Activated naive CD4-positive, alpha-beta T cell treated with anti-CD3 and anti-CD28 coated beads for 36 hours (primary cell): ENCODE results near the gene SYTL3. TPM values are rescaled to one million over a fixed set of nuclear protein-coding genes. Genes with fewer than 3 reads are reported as not detected.
A peak's percentile ranks its signal among the peaks of the same experiment; 100 is the strongest.

Experiments
- CTCF ChIA-PET: fragments of 350-600 bp; sonication (Branson Sonifier 250); formaldehyde crosslinking; loops from one replicate; lab custom pipeline; 2021; ENCODE audit warnings: antibody characterized with exemption; lab: Charles Lee
- DNase-seq: peaks from one replicate; pipeline ENCODE4 v3.0.0-alpha.2; 2020
- H3K27ac Mint-ChIP-seq: one replicate; pipeline ENCODE4 v1.8.0; 2021; ENCODE audit warnings: mild to moderate bottlenecking, mixed read lengths
- H3K27me3 Mint-ChIP-seq: one replicate; pipeline ENCODE4 v1.8.0; 2021; ENCODE audit warnings: low read depth, mixed read lengths
- H3K36me3 Mint-ChIP-seq: one replicate; pipeline ENCODE4 v1.8.0; 2021; ENCODE audit warnings: low read depth, mixed read lengths
- H3K4me1 Mint-ChIP-seq: one replicate; pipeline ENCODE4 v1.8.0; 2021; ENCODE audit warnings: low read depth, mixed read lengths
- H3K4me3 Mint-ChIP-seq: one replicate; pipeline ENCODE4 v1.8.0; 2021; ENCODE audit warnings: mild to moderate bottlenecking, moderate library complexity, mixed read lengths
- H3K9me3 Mint-ChIP-seq: one replicate; pipeline ENCODE4 v1.8.0; 2021; ENCODE audit warnings: mixed read lengths
- intact Hi-C: fragments of 100-400 bp; cut with micrococcal nuclease; formaldehyde crosslinking; loops from one replicate; pipeline ENCODE4 v1.15.1; 2023
- total RNA-seq, 2 experiments: library from RNA; stranded (reverse); gene quantifications; one replicate each; pipeline ENCODE4 v1.2.3, GENCODE V29; 2021

The SYTL3 gene
- total RNA-seq, 2 experiments from 2014 or later, result 115 to 120 TPM

- no peak overlapping the region for H3K4me3 Mint-ChIP-seq
- intact Hi-C loops, result loop anchor here (5.0 kb wide), 1 partner anchor 312 kb away; no protein-coding TSS in a partner anchor
- CTCF ChIA-PET, result interaction anchor here (0.7 to 1.1 kb wide), 2 partner anchors 74 to 237 kb away, joined by 3 to 4 read pairs; no protein-coding TSS in a partner anchor
- peaks cover 15% of the 10 kb centered on the region for H3K36me3 Mint-ChIP-seq
- H3K4me1 Mint-ChIP-seq, result peaks cover 88% of the 10 kb centered on the region
- H3K27me3 Mint-ChIP-seq, result no peaks in the 10 kb centered on the region
- H3K9me3 Mint-ChIP-seq, result no peaks in the 10 kb centered on the region
- DNase-seq, result no peak
- H3K27ac Mint-ChIP-seq, result no peak overlapping the region
Measured at GRCh38 chr6:158795516-158795915, 145.7 kb downstream of the SYTL3 start.

DNA sequence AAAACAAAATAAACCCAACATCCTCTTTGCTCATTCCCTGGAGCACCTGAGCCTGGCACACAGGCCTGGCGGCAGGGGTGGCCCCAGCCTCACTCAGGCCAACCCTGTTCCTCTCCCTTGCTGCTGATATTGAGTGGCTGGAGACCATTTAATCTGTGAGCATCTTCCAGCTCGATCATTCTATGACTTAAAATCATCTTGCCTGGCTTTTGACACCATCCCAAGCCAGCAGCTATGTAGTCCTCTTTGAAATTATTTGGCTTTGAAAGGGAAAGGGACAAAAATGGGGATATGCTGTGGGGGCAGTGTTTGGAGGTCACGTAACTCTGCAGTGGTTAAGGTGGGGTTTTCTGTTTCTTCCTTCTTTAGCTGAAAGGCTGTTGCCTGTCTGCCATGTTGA, 146.5 kb downstream of the SYTL3 start:
- peak overlapping the region; percentile 78 for H3K27ac Mint-ChIP-seq
- intact Hi-C loops, result loop anchor here (5.0 kb wide), 1 partner anchor 311 kb away; no protein-coding TSS in a partner anchor
- peaks cover 87% of the 10 kb centered on the region for H3K4me1 Mint-ChIP-seq
- DNase-seq, result no peak
- CTCF ChIA-PET, result interaction anchor here (1.1 kb wide), 1 partner anchor 75 kb away, joined by 3 read pairs; no protein-coding TSS in a partner anchor
- H3K9me3 Mint-ChIP-seq, result no peaks in the 10 kb centered on the region
- H3K4me3 Mint-ChIP-seq, result no peak overlapping the region
- no peaks in the 10 kb centered on the region for H3K27me3 Mint-ChIP-seq
- peaks cover 15% of the 10 kb centered on the region for H3K36me3 Mint-ChIP-seq

DNA sequence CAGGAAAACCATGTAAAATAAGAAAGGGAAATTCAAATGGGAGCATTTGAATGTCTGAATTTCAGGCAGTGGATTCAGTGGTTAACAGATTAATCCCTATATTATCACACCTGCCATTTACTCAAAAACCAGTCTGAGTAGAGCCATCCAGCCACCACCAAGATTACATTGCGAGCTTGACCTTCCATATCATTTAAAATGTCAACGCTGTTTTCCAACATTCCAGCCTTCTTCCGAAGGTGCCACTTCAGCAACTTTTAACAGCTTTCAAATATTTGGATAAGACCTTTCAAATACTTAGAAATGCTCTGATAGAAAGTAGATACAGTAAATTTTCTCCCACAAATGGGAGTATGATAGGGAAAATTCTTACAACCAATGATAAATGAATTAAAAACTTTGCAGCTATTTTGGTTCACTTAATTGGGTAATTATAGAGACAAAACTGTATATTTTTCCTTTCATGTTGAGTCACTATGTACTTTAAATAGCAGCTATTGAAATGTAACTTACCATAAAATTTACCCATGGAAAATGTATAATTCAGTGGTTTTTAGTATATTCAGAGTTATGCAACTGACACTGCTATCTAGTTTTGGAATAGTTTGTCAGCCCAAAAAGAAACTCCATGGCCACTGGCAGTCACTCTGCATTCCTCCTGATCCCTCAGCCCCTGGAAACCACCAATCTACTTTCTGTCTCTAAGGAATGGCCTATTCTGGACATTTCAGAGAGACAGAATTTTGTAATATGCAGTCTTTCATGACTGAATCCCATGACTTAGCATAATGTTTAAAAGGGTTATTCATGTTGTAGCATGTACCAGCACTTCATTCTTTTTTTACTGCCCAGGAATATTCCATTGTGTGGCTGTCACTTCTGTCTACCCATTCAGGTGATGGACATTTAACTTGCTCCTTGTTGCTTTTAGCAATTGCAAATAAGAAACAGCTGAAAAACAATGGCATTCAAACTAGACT, 147.8 kb downstream of the SYTL3 start:
- Mint-ChIP-seq H3K4me1 (peaks cover 89% of the 10 kb centered on the region), H3K36me3 (peaks cover 15% of the 10 kb centered on the region), H3K27me3 (no peaks in the 10 kb centered on the region), H3K4me3 (peak overlapping the region; percentile 32), H3K27ac (peak overlapping the region; percentile 78), H3K9me3 (no peaks in the 10 kb centered on the region)
- DNase-seq, result no peak
- intact Hi-C loops, result loop anchor here (5.0 kb wide), 1 partner anchor 310 kb away; no protein-coding TSS in a partner anchor
- CTCF ChIA-PET, result interaction anchor here (0.9 to 1.1 kb wide), 3 partner anchors 10 to 245 kb away, joined by 3 to 4 read pairs (median 3); no protein-coding TSS in a partner anchor

GRCh38 chr6:158798311-158798710, 148.5 kb downstream of the SYTL3 start:
- DNase-seq, result no peak
- intact Hi-C loops, result loop anchor here (5.0 kb wide), 1 partner anchor 309 kb away; no protein-coding TSS in a partner anchor
- Mint-ChIP-seq H3K4me1 (peaks cover 88% of the 10 kb centered on the region), H3K4me3 (peak overlapping the region; percentile 32), H3K27ac (peak overlapping the region; percentile 78), H3K36me3 (peaks cover 19% of the 10 kb centered on the region), H3K9me3 (no peaks in the 10 kb centered on the region), H3K27me3 (no peaks in the 10 kb centered on the region)
- CTCF ChIA-PET, result interaction anchor here (0.9 to 1.1 kb wide), 3 partner anchors 10 to 244 kb away, joined by 3 to 4 read pairs (median 3); no protein-coding TSS in a partner anchor

- no peak for DNase-seq
- Mint-ChIP-seq H3K4me1 (peaks cover 86% of the 10 kb centered on the region), H3K27ac (peak overlapping the region; percentile 68), H3K36me3 (peaks cover 18% of the 10 kb centered on the region), H3K27me3 (no peaks in the 10 kb centered on the region), H3K9me3 (no peaks in the 10 kb centered on the region), H3K4me3 (no peak overlapping the region)
- CTCF ChIA-PET, result interaction anchor here (0.9 to 1.5 kb wide), 3 partner anchors 10 to 12 kb away, joined by 3 read pairs; no protein-coding TSS in a partner anchor
- intact Hi-C loops, result loop anchor here (5.0 kb wide), 1 partner anchor 308 kb away; no protein-coding TSS in a partner anchor
Measured at GRCh38 chr6:158799051-158799792, 149.4 kb downstream of the SYTL3 start.

DNA sequence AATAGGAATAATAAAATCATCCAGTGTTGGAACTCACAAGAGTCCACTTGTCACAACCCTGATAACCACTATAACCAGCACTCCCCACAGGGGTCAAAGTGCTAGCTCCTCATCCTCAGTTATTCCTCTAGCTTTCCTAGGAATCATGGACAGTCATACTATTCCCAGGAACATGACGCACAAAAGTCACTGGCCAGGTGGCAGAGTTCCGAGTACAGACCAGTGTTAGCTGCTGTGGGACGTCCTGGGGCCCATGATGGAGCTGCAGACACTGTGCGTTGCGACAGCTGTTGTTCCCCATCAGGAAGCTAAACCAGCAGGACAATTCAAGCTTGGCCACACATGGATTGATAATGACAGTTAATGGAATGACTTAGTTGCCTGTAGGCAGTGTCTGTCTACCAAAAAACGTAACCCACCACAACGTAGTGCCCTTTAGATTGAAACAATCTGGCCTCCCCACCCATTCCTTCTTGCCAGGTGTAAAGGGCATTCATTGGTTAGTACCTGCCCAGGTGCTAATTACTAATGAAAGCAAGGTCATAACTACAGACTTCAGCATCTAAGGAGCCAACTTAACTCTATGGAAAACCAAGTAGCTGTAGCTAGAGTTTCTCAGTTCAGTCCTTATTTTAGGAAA, 151.9 kb downstream of the SYTL3 start:
- Mint-ChIP-seq H3K4me3 (no peak overlapping the region), H3K27ac (no peak overlapping the region), H3K9me3 (no peaks in the 10 kb centered on the region), H3K36me3 (peaks cover 20% of the 10 kb centered on the region), H3K27me3 (no peaks in the 10 kb centered on the region), H3K4me1 (peaks cover 88% of the 10 kb centered on the region)
- intact Hi-C loops, result no loop called here
- CTCF ChIA-PET, result interaction anchor here (1.0 kb wide), 1 partner anchor 170 kb away, joined by 3 read pairs; no protein-coding TSS in a partner anchor
- DNase-seq, result no peak

GRCh38 chr6:158803733-158804143, 153.9 kb downstream of the SYTL3 start:
- peaks cover 33% of the 10 kb centered on the region for H3K36me3 Mint-ChIP-seq
- no peaks in the 10 kb centered on the region for H3K9me3 Mint-ChIP-seq
- H3K27me3 Mint-ChIP-seq, result no peaks in the 10 kb centered on the region
- CTCF ChIA-PET, result interaction anchor here (0.6 to 1.0 kb wide), 3 partner anchors 8 to 24 kb away, joined by 3 to 4 read pairs (median 4); no protein-coding TSS in a partner anchor
- H3K27ac Mint-ChIP-seq, result peak overlapping the region; percentile 25
- intact Hi-C loops, result loop anchor here (1.0 kb wide), 1 partner anchor 11 kb away; no protein-coding TSS in a partner anchor
- DNase-seq, result peak; percentile 52
- peaks cover 90% of the 10 kb centered on the region for H3K4me1 Mint-ChIP-seq
- H3K4me3 Mint-ChIP-seq, result peak overlapping the region; percentile 3

GRCh38 chr6:158804207-158804606, 154.4 kb downstream of the SYTL3 start:
- intact Hi-C loops, result loop anchor here (1.0 kb wide), 1 partner anchor 10 kb away; no protein-coding TSS in a partner anchor
- Mint-ChIP-seq H3K4me1 (peaks cover 90% of the 10 kb centered on the region), H3K4me3 (peak overlapping the region; percentile 3), H3K27me3 (no peaks in the 10 kb centered on the region), H3K36me3 (peaks cover 36% of the 10 kb centered on the region), H3K9me3 (no peaks in the 10 kb centered on the region), H3K27ac (peak overlapping the region; percentile 25)
- no peak for DNase-seq
- CTCF ChIA-PET, result interaction anchor here (1.0 kb wide), 2 partner anchors 8 to 9 kb away, joined by 4 read pairs; no protein-coding TSS in a partner anchor

DNA sequence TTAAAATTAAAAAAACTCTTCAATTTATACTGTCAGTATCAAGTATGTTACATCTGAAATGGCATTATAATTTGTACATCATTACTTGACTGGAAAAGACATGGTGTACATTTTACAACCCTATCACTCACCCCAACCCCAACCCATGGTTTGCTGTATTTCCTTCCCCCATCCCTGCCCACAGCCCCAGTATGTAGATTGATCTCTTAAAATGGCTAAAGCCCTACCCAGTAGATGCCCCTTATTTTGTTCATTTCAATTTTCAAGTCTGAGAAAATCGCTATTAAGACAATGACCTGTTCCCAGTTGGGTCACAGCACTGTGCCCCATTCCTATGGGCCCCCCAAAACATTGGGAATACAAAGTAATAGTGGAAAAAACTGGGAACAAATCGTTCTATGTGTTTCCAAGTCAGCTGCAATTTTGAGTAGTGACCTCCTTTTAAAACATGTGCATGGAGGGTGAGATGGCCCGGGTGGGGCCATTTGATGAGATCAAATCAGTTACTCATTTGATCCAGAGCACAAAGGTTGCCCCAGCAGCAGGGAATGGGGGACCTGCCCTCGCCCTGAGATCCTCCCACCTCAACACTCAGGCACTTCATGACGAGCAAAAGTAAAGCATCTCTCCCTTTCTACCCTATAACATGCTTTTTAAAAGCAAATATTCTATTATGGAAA, 156.0 kb downstream of the SYTL3 start:
- Mint-ChIP-seq H3K4me1 (peaks cover 90% of the 10 kb centered on the region), H3K36me3 (peaks cover 50% of the 10 kb centered on the region), H3K27ac (no peak overlapping the region), H3K4me3 (no peak overlapping the region), H3K9me3 (no peaks in the 10 kb centered on the region), H3K27me3 (no peaks in the 10 kb centered on the region)
- DNase-seq, result no peak
- intact Hi-C loops, result no loop called here
- CTCF ChIA-PET, result no interaction called here

DNA sequence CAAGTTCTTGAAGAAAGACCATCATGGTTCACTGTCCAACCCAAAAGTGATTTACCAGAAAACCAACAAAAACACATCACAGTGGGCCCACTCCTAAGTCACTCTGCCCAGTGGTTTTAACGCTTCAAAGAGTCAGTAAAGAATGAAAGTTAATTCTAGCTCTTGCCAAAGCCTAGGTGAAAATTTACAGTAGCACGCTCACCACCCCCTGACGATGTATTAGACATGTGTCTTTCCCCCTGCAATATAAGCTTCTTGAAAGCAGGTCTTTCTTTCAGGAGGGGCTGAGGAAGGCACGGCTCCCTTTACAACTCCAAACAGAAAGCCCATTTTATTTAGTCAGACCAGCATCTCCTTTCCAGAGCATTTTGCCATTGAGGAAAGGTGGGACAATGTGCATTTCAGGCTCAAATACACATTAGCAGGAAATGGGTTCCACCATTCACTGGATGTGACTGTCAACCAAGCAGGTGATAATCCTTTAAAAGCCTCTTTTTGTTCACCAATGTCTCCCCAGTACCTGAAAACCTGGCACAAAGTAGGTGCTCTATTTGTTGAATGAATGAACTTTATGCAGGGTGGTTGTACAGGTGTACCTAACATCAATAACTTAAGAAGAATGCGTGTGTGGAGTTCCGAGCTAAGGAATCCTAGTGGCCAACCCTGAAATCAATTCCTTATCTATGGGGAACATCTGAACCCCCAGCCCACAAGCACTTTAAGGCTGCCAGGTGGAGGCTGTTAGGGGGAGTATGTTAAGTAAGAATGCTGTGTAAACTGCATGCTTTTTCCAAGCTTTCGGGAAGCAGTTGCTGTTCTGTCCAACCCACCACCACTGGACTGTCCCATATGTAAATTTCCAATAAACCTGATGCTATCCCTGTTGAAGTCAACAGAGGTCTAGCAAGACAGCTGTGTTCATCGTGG, 157.9 kb downstream of the SYTL3 start:
- CTCF ChIA-PET, result interaction anchor here (2.2 kb wide), 1 partner anchor 165 kb away, joined by 4 read pairs; no protein-coding TSS in a partner anchor

More for the DNA sequence above, 157.9 kb downstream of the SYTL3 start:
- peaks cover 90% of the 10 kb centered on the region for H3K4me1 Mint-ChIP-seq
- H3K27me3 Mint-ChIP-seq, result no peaks in the 10 kb centered on the region
- H3K27ac Mint-ChIP-seq, result no peak overlapping the region
- H3K36me3 Mint-ChIP-seq, result peaks cover 61% of the 10 kb centered on the region
- intact Hi-C loops, result no loop called here
- no peak for DNase-seq
- no peak overlapping the region for H3K4me3 Mint-ChIP-seq
- no peaks in the 10 kb centered on the region for H3K9me3 Mint-ChIP-seq
